Measurements from ENCODE around the gene P2RY11.

P2RY11 gene

GRCh38 chr19:10093295-10094186 lies 18.0 kb upstream of the P2RY11 start:
- peak; percentile 40 for DNase-seq (ENCODE audit: low spot score)

- DNase-seq (ENCODE audit: low spot score), result peak; percentile 25
These were observed 15.9 kb upstream of the P2RY11 start for GRCh38 chr19:10095622-10095947.

GRCh38 chr19:10095948-10096614 lies 15.4 kb upstream of the P2RY11 start:
- peak; percentile 95 for DNase-seq (ENCODE audit: low spot score)

GRCh38 chr19:10096615-10096963 lies 14.9 kb upstream of the P2RY11 start:
- no peak for DNase-seq (ENCODE audit: low spot score)

- DNase-seq (ENCODE audit: low spot score), result no peak
These were observed 11.2 kb upstream of the P2RY11 start for GRCh38 chr19:10100163-10100785.

GRCh38 chr19:10102787-10103236 lies 8.7 kb upstream of the P2RY11 start:
- no peak for DNase-seq (ENCODE audit: low spot score)

GRCh38 chr19:10104130-10104513 lies 7.4 kb upstream of the P2RY11 start:
- DNase-seq (ENCODE audit: low spot score), result no peak

GRCh38 chr19:10104665-10105508 lies 6.6 kb upstream of the P2RY11 start:
- no peak for DNase-seq (ENCODE audit: low spot score)

- no peak for DNase-seq (ENCODE audit: low spot score)
These were observed 5.9 kb upstream of the P2RY11 start for GRCh38 chr19:10105509-10106099.

GRCh38 chr19:10106100-10106936 lies 5.2 kb upstream of the P2RY11 start, which contains the start of gene PPAN:
PPAN (plus strand) TSS chr19:10106362; CDS start chr19:10106395, 33 bp downstream.
- peak; percentile 99 for DNase-seq (ENCODE audit: low spot score)

GRCh38 chr19:10107254-10107653 lies 4.2 kb upstream of the P2RY11 start:
- DNase-seq (ENCODE audit: low spot score), result no peak

GRCh38 chr19:10107817-10108367 lies 3.6 kb upstream of the P2RY11 start:
- no peak for DNase-seq (ENCODE audit: low spot score)

GRCh38 chr19:10109528-10109927 lies 2.0 kb upstream of the P2RY11 start:
- DNase-seq (ENCODE audit: low spot score), result no peak

GRCh38 chr19:10110076-10110971 lies 1.2 kb upstream of the P2RY11 start:
- DNase-seq (ENCODE audit: low spot score), result no peak

GRCh38 chr19:10110972-10111317 lies 548 bp upstream of the P2RY11 start:
- no peak for DNase-seq (ENCODE audit: low spot score)

- peak; percentile 35 for DNase-seq (ENCODE audit: low spot score)
These were observed 706 bp downstream of the P2RY11 start for GRCh38 chr19:10112037-10112761.

- peak; percentile 60 for DNase-seq (ENCODE audit: low spot score)
These were observed 1.6 kb downstream of the P2RY11 start for GRCh38 chr19:10112895-10113591.

GRCh38 chr19:10113592-10113963 lies 2.1 kb downstream of the P2RY11 start:
- DNase-seq (ENCODE audit: low spot score), result no peak

Measured in RKO (cell line).